ENCODE measurements around the gene HAL. TPM values are rescaled to one million over a fixed set of nuclear protein-coding genes. Genes with fewer than 3 reads are reported as not detected.

Gene HAL
- total and polyA plus RNA-seq, 2 of the 13 experiments (the other 11 are each of a cell fraction or from before 2014, with no cell fraction given): 0.89 to 37.8 TPM

DNA sequence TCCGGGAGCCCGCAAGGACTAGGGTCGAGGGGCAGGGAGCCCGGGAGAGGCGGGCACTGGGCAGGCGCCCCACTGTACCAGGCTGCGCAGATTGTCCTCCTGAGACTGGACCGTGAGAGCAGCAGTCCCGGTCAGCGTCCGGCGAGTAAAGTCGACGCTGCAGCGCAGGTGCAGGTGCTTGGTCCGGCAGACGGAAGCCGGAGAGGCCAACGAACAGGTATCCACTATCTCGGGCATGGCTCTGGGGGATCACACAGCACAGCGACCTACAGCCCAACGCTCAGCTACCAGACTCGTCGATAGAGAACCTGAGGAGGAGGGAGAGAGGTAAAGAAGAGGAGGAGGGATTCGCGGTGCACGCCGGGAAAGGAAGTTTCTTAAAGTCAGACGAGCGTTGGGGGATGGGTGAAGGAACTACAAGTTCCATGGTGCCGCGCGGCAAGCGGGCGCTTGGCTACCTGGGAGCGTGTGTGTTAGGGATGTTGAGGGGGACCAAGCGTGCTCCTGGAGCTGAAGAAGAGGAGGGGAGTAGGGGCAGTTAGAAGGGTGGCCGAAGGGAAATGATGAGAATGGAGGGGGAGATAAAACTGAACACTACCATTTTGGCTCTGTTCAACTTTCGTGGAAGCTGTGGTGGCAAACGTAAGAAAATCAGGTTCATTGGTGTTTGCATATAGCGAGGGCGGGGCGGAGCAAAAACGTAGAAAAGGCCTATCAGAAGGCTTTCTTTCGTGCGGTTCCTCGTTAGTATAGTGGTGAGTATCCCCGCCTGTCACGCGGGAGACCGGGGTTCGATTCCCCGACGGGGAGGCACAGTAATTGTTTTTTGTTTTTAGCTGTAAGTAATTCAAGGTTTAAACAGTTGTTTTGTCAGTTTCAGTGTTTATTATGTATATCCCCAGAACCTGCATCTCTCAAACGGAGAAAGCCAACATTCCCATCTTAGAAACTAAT, 39.4 kb upstream of the HAL start, which contains the start of gene LTA4H (continued):
- TF ChIP-seq, protein P1, sequence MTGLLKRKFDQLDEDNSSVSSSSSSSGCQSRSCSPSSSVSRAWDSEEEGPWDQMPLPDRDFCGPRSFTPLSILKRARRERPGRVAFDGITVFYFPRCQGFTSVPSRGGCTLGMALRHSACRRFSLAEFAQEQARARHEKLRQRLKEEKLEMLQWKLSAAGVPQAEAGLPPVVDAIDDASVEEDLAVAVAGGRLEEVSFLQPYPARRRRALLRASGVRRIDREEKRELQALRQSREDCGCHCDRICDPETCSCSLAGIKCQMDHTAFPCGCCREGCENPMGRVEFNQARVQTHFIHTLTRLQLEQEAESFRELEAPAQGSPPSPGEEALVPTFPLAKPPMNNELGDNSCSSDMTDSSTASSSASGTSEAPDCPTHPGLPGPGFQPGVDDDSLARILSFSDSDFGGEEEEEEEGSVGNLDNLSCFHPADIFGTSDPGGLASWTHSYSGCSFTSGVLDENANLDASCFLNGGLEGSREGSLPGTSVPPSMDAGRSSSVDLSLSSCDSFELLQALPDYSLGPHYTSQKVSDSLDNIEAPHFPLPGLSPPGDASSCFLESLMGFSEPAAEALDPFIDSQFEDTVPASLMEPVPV (CRISPR knock-in tag; IDR thresholded peaks at IDR 0.05): no peak
- no peak for TF ChIP-seq ZNF121 (CRISPR knock-in tag; IDR thresholded peaks at IDR 0.05)
- TF ChIP-seq POLR2G (IDR thresholded peaks at IDR 0.05; ENCODE audit: low read depth, low read length): peak; percentile 90
- peak; percentile 90 for TF ChIP-seq XRCC5 (optimal IDR thresholded peaks at IDR 0.05; ENCODE audit: low read length)
- 0 out of 2 replicates have a peak, but pooled peaks have one; percentile 59 for TF ChIP-seq NBN (conservative IDR thresholded peaks at IDR 0.05)
- TF ChIP-seq ISX (CRISPR knock-in tag; conservative IDR thresholded peaks at IDR 0.05): no peak
- TF ChIP-seq FOXK1 (CRISPR knock-in tag; IDR thresholded peaks at IDR 0.05; ENCODE audit: borderline replicate concordance, low read depth): peak; percentile 43; the same call in 1 of the 2 replicates
- TF ChIP-seq REST (IDR thresholded peaks at IDR 0.05; ENCODE audit: borderline replicate concordance in 1 of 2, low read depth in 1 of 2, low read length in 2 of 2): peak in 1 of 2 experiments; percentile 23; a peak in 1 of 4 replicates
- no peak for TF ChIP-seq RCOR2 (CRISPR knock-in tag; IDR thresholded peaks at IDR 0.05)
- TF ChIP-seq ZNF354B (CRISPR knock-in tag; IDR thresholded peaks at IDR 0.05): no peak
- TF ChIP-seq, protein P2, sequence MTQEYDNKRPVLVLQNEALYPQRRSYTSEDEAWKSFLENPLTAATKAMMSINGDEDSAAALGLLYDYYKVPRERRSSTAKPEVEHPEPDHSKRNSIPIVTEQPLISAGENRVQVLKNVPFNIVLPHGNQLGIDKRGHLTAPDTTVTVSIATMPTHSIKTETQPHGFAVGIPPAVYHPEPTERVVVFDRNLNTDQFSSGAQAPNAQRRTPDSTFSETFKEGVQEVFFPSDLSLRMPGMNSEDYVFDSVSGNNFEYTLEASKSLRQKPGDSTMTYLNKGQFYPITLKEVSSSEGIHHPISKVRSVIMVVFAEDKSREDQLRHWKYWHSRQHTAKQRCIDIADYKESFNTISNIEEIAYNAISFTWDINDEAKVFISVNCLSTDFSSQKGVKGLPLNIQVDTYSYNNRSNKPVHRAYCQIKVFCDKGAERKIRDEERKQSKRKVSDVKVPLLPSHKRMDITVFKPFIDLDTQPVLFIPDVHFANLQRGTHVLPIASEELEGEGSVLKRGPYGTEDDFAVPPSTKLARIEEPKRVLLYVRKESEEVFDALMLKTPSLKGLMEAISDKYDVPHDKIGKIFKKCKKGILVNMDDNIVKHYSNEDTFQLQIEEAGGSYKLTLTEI (CRISPR knock-in tag; conservative IDR thresholded peaks at IDR 0.05): no peak
- TF ChIP-seq CBX5 (CRISPR knock-in tag; IDR thresholded peaks at IDR 0.05; ENCODE audit: borderline replicate concordance): peak; percentile 75; the same call in 1 of the 2 replicates
- TF ChIP-seq SMAD9 (CRISPR knock-in tag; IDR thresholded peaks at IDR 0.05): no peak
- TF ChIP-seq ZNF766 (CRISPR knock-in tag; IDR thresholded peaks at IDR 0.05; ENCODE audit: borderline replicate concordance): no peak
- 0 out of 2 replicates have a peak, but pooled peaks have one; percentile 30 for TF ChIP-seq KLF9 (CRISPR knock-in tag; IDR thresholded peaks at IDR 0.05; ENCODE audit: low read depth)
- TF ChIP-seq KLF16 (CRISPR knock-in tag; IDR thresholded peaks at IDR 0.05): peak in 1 of 2 experiments; percentile 52; a peak in 1 of 4 replicates
- TF ChIP-seq, protein P3, sequence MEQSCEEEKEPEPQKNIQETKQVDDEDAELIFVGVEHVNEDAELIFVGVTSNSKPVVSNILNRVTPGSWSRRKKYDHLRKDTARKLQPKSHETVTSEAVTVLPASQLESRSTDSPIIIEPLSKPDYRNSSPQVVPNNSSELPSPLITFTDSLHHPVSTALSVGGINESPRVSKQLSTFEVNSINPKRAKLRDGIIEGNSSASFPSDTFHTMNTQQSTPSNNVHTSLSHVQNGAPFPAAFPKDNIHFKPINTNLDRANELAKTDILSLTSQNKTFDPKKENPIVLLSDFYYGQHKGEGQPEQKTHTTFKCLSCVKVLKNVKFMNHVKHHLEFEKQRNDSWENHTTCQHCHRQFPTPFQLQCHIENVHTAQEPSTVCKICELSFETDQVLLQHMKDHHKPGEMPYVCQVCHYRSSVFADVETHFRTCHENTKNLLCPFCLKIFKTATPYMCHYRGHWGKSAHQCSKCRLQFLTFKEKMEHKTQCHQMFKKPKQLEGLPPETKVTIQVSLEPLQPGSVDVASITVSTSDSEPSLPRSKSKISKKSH (CRISPR knock-in tag; IDR thresholded peaks at IDR 0.05; ENCODE audit: borderline replicate concordance): no peak
- no peak; the same call in 1 of the 2 replicates for TF ChIP-seq ZNF879 (CRISPR knock-in tag; IDR thresholded peaks at IDR 0.05)
